Activated T-cell treated with anti-CD3 and anti-CD28 coated beads for 48 hours (primary cell): Measurements from ENCODE around the gene LRFN4.

Experiments
- DNase-seq: peaks from one replicate; pipeline ENCODE4 v3.0.0-alpha.2; 2020; ENCODE audit warnings: low read depth

LRFN4 gene

GRCh38 chr11:66889960-66890359, 33.1 kb downstream of the LRFN4 start:
- DNase-seq = no peak

GRCh38 chr11:66891851-66892660, 35.2 kb downstream of the LRFN4 start:
- peak; percentile 60 for DNase-seq

DNA sequence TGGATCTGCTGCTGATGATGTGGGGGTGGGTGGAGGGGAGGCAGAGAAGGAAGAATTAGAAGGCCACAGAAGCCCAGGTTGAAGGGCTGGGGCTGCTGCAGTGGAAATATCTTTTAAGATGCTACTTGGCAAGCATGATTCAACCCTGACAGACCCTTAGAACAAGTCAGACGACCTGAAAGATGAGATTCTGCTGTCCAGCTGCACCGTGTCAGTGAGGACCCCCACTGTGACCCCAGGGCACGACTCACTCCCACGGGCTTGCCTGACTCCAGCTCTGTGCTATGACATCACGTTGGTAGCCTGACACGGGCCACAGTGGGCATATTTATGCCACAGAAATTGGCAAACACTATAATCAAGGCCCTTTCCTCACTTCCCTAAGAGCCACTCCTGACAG, 36.0 kb downstream of the LRFN4 start:
- DNase-seq = no peak

DNA sequence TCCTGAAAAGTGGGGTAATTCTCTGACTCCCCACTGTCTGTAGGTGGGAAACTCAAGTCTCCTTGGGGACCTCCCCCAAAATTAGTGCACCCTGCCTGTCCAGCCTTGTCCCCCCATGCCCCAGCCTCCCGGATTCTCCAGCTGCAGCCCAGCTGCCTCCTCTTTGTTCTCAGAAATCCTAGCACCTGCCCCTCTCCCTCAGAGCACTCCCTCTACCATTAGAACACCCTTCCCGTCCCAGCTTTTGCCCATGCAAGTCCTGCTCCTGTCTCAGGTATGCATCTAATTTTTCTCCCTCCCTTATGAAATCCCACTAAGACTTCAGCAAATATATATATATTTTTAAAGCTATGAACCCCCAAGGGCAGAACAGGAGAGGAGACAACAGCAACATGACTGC, 37.3 kb downstream of the LRFN4 start:
- DNase-seq = no peak

GRCh38 chr11:66901964-66902390, 45.1 kb downstream of the LRFN4 start:
- no peak for DNase-seq

GRCh38 chr11:66902486-66903177, 45.8 kb downstream of the LRFN4 start:
- no peak for DNase-seq

- DNase-seq = no peak
Measured at GRCh38 chr11:66904055-66904454, 47.2 kb downstream of the LRFN4 start.

GRCh38 chr11:66904561-66904960, 47.7 kb downstream of the LRFN4 start:
- DNase-seq = no peak

- DNase-seq = no peak
Measured at GRCh38 chr11:66904981-66905521, 48.2 kb downstream of the LRFN4 start.

DNA sequence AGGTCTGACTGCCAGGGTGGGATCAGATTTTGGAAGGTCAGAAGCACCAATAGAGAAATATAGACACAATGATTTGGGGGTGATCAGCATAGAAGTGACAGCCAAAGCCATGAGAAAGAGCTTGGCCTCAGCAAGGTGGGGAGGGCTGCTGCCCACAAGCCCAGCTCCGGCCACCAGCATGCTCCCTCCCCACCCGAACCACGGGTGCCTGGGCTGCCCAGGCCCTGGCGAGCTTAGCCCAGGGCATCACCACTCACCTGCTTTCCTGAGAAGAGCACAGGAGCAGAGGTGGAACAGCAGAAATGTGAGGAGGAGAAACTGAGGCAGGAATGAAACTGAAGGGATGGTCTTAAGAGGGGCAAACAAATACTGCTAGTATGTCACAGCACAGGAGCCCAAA, 48.8 kb downstream of the LRFN4 start:
- DNase-seq = no peak

DNA sequence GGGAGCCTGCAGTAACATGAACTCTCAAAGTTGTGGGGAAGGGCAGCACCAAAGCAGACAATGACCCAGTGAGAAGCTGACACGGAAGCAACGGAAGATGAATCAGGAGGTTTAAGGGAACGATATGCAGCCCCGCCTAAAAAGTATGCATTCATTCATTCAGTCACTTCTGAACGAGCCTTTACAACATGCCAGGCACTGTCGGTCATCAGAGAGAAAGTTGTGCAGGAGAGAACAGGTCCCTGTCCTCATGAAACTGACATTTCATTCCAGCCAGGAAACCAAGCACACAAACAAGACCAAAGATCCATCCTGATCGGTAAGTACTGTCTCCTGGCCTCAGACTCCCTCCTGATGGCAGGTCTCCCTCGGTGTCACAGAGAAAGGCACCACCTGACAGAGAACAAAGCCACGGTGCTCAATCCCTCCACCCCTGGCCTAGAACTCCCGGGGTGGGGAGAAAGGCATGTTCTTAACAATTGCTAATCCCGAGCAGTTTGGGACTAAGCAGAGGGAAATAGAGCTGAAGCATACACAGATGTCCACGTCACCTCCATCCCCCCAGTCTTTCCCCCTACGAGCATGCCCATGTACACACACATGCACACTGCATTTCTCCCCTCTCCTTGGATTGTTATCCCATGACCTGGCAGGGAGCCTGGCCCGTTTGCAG, 49.3 kb downstream of the LRFN4 start:
- DNase-seq = no peak

GRCh38 chr11:66907751-66908630, 51.1 kb downstream of the LRFN4 start:
- no peak for DNase-seq

GRCh38 chr11:66909181-66909580, 52.3 kb downstream of the LRFN4 start:
- no peak for DNase-seq

- DNase-seq = no peak
Measured at GRCh38 chr11:66910016-66910415, 53.2 kb downstream of the LRFN4 start.
